ENCODE data around the gene AIP.
A peak's percentile ranks its signal among the peaks of the same experiment; 100 is the strongest.

Gene AIP

GRCh38 chr11:67482827-67483798 lies at the start of gene AIP:
Gene AIP, plus strand, starts transcription at chr11:67483026. Its CDS starts 133 bp downstream, at chr11:67483159.
- DNase-seq: peak; percentile 97 to 98

- peak in 1 of 2 donors; percentile 39 for DNase-seq
These were observed 49.1 kb upstream of the AIP start for GRCh38 chr11:67433536-67434394.

- peak in 1 of 2 donors; percentile 14 for DNase-seq
These were observed 48.4 kb upstream of the AIP start for GRCh38 chr11:67434395-67434881.

- DNase-seq: no peak
These were observed 47.6 kb upstream of the AIP start for GRCh38 chr11:67435031-67435726.

GRCh38 chr11:67435727-67436458 lies 46.9 kb upstream of the AIP start:
- DNase-seq: no peak

- DNase-seq: peak; percentile 59 to 61
These were observed 46.3 kb upstream of the AIP start for GRCh38 chr11:67436459-67437081.

GRCh38 chr11:67437082-67437808 lies 45.6 kb upstream of the AIP start, which contains the start of gene PTPRCAP:
Gene PTPRCAP, minus strand, starts transcription at chr11:67437682. Its CDS starts 63 bp downstream, at chr11:67437619.
- DNase-seq: peak; percentile 73 to 75

GRCh38 chr11:67437809-67438157 lies 45.0 kb upstream of the AIP start:
- DNase-seq: no peak

GRCh38 chr11:67438158-67438902 lies 44.5 kb upstream of the AIP start:
- DNase-seq: peak; percentile 69 to 77

GRCh38 chr11:67439321-67440228 lies 43.3 kb upstream of the AIP start:
- peak in 1 of 2 donors; percentile 37 for DNase-seq

- no peak for DNase-seq
These were observed 42.4 kb upstream of the AIP start for GRCh38 chr11:67440229-67441097.

GRCh38 chr11:67441098-67441563 lies 41.7 kb upstream of the AIP start:
- peak in 1 of 2 donors; percentile 19 for DNase-seq

- peak in 1 of 2 donors; percentile 46 for DNase-seq
These were observed 41.0 kb upstream of the AIP start for GRCh38 chr11:67441731-67442351.

GRCh38 chr11:67442504-67443404 lies 40.1 kb upstream of the AIP start:
- no peak for DNase-seq

GRCh38 chr11:67445515-67445914 lies 37.3 kb upstream of the AIP start:
- DNase-seq: no peak

GRCh38 chr11:67448220-67448609 lies 34.6 kb upstream of the AIP start:
- DNase-seq: no peak
